ENCODE results near the gene NBAS. TPM values are rescaled to one million over a fixed set of nuclear protein-coding genes. Genes with fewer than 3 reads are reported as not detected.
"Not testable (repeated sequence)": the region's sequence is repeated elsewhere in the genome, so short reads cannot be mapped to it uniquely, and the experiment has no call there.

NBAS gene
- total RNA-seq, 1 experiment from 2014 or later: 44.2 TPM

- not testable (repeated sequence) for H3K36me3 ChIP-seq; H3K4me3 ChIP-seq; H3K4me1 ChIP-seq; DNase-seq; H3K9me3 ChIP-seq (replicated peaks); H3K27ac ChIP-seq; H3K27me3 ChIP-seq
These were observed 20.6 kb downstream of the NBAS start for GRCh38 chr2:15540523-15540922.

GRCh38 chr2:15539999-15540398, 21.1 kb downstream of the NBAS start:
- H3K9me3 ChIP-seq (replicated peaks): no peaks in the 10 kb centered on the region
- peaks cover 9% of the 10 kb centered on the region for H3K36me3 ChIP-seq
- H3K27me3 ChIP-seq: no peaks in the 10 kb centered on the region
- no peak overlapping the region for H3K27ac ChIP-seq
- no peak overlapping the region for H3K4me3 ChIP-seq
- DNase-seq: no peak
- no peaks in the 10 kb centered on the region for H3K4me1 ChIP-seq

- peaks cover 11% of the 10 kb centered on the region for H3K36me3 ChIP-seq
- no peaks in the 10 kb centered on the region for H3K4me1 ChIP-seq
- H3K4me3 ChIP-seq: no peak overlapping the region
These were observed 22.3 kb downstream of the NBAS start for GRCh38 chr2:15538792-15539191.

GRCh38 chr2:15533860-15534480, 27.2 kb downstream of the NBAS start:
- H3K27ac ChIP-seq: no peak overlapping the region
- H3K4me1 ChIP-seq: no peaks in the 10 kb centered on the region
- no peaks in the 10 kb centered on the region for H3K9me3 ChIP-seq (replicated peaks)
- H3K27me3 ChIP-seq: no peaks in the 10 kb centered on the region
- no peak for DNase-seq
- peaks cover 11% of the 10 kb centered on the region for H3K36me3 ChIP-seq
- H3K4me3 ChIP-seq: no peak overlapping the region

More at GRCh38 chr2:15538792-15539191, 22.3 kb downstream of the NBAS start:
- Histone ChIP-seq H3K27ac (no peak overlapping the region), H3K9me3 (replicated peaks) (no peaks in the 10 kb centered on the region), H3K27me3 (no peaks in the 10 kb centered on the region)
- no peak for DNase-seq

GRCh38 chr2:15532996-15533395, 28.1 kb downstream of the NBAS start:
- H3K27me3 ChIP-seq: no peaks in the 10 kb centered on the region
- H3K4me3 ChIP-seq: no peak overlapping the region
- DNase-seq: no peak
- H3K27ac ChIP-seq: no peak overlapping the region
- H3K9me3 ChIP-seq (replicated peaks): no peaks in the 10 kb centered on the region
- H3K36me3 ChIP-seq: peaks cover 8% of the 10 kb centered on the region
- H3K4me1 ChIP-seq: no peaks in the 10 kb centered on the region

- DNase-seq: no peak
- H3K4me3 ChIP-seq: no peak overlapping the region
- peaks cover 8% of the 10 kb centered on the region for H3K36me3 ChIP-seq
These were observed 29.9 kb downstream of the NBAS start for GRCh38 chr2:15531095-15531854.

GRCh38 chr2:15527074-15527739, 33.9 kb downstream of the NBAS start:
- no peak overlapping the region for H3K4me3 ChIP-seq
- H3K9me3 ChIP-seq (replicated peaks): no peaks in the 10 kb centered on the region
- H3K27me3 ChIP-seq: no peaks in the 10 kb centered on the region
- H3K27ac ChIP-seq: no peak overlapping the region
- no peak for DNase-seq
- no peaks in the 10 kb centered on the region for H3K4me1 ChIP-seq
- H3K36me3 ChIP-seq: peaks cover 3% of the 10 kb centered on the region

More at GRCh38 chr2:15531095-15531854, 29.9 kb downstream of the NBAS start:
- Histone ChIP-seq H3K27ac (no peak overlapping the region), H3K9me3 (replicated peaks) (no peaks in the 10 kb centered on the region), H3K27me3 (no peaks in the 10 kb centered on the region), H3K4me1 (no peaks in the 10 kb centered on the region)

GRCh38 chr2:15521641-15522181, 39.4 kb downstream of the NBAS start:
- Histone ChIP-seq H3K27me3 (no peaks in the 10 kb centered on the region), H3K27ac (no peak overlapping the region), H3K4me1 (no peaks in the 10 kb centered on the region), H3K36me3 (peaks cover 3% of the 10 kb centered on the region), H3K9me3 (replicated peaks) (no peaks in the 10 kb centered on the region), H3K4me3 (no peak overlapping the region)
- DNase-seq: no peak

- Histone ChIP-seq H3K4me3 (no peak overlapping the region), H3K9me3 (replicated peaks) (no peaks in the 10 kb centered on the region)
These were observed 40.8 kb downstream of the NBAS start for GRCh38 chr2:15520346-15520745.

GRCh38 chr2:15518759-15519158, 42.4 kb downstream of the NBAS start:
- H3K4me3 ChIP-seq; H3K27ac ChIP-seq; DNase-seq; H3K4me1 ChIP-seq; H3K27me3 ChIP-seq; H3K36me3 ChIP-seq; H3K9me3 ChIP-seq (replicated peaks): not testable (repeated sequence)

More at GRCh38 chr2:15520346-15520745, 40.8 kb downstream of the NBAS start:
- no peaks in the 10 kb centered on the region for H3K4me1 ChIP-seq
- H3K27me3 ChIP-seq: no peaks in the 10 kb centered on the region
- H3K36me3 ChIP-seq: peaks cover 3% of the 10 kb centered on the region
- no peak overlapping the region for H3K27ac ChIP-seq
- DNase-seq: no peak

GRCh38 chr2:15517793-15518192, 43.3 kb downstream of the NBAS start:
- Histone ChIP-seq H3K4me3 (no peak overlapping the region), H3K27ac (no peak overlapping the region), H3K36me3 (peaks cover under 1% of the 10 kb centered on the region; the same call in 1 of the 2 replicates), H3K9me3 (replicated peaks) (no peaks in the 10 kb centered on the region), H3K27me3 (no peaks in the 10 kb centered on the region), H3K4me1 (no peaks in the 10 kb centered on the region)
- no peak for DNase-seq

- Histone ChIP-seq H3K9me3 (replicated peaks) (no peaks in the 10 kb centered on the region), H3K27me3 (no peaks in the 10 kb centered on the region), H3K27ac (no peak overlapping the region), H3K4me1 (no peaks in the 10 kb centered on the region), H3K36me3 (peaks cover 17% of the 10 kb centered on the region), H3K4me3 (no peak overlapping the region)
- DNase-seq: no peak
These were observed 49.4 kb downstream of the NBAS start for GRCh38 chr2:15511686-15512085.

- Histone ChIP-seq H3K36me3 (peaks cover 17% of the 10 kb centered on the region), H3K4me1 (no peaks in the 10 kb centered on the region), H3K27me3 (no peaks in the 10 kb centered on the region), H3K4me3 (no peak overlapping the region), H3K27ac (no peak overlapping the region), H3K9me3 (replicated peaks) (no peaks in the 10 kb centered on the region)
- DNase-seq: no peak
These were observed 50.6 kb downstream of the NBAS start for GRCh38 chr2:15510552-15510951.

- Histone ChIP-seq H3K4me1 (no peaks in the 10 kb centered on the region), H3K9me3 (replicated peaks) (no peaks in the 10 kb centered on the region), H3K27me3 (no peaks in the 10 kb centered on the region), H3K36me3 (peaks cover 17% of the 10 kb centered on the region), H3K27ac (no peak overlapping the region), H3K4me3 (no peak overlapping the region)
- DNase-seq: no peak
These were observed 51.0 kb downstream of the NBAS start for GRCh38 chr2:15510131-15510530.

- no peak overlapping the region for H3K27ac ChIP-seq
- no peaks in the 10 kb centered on the region for H3K9me3 ChIP-seq (replicated peaks)
- no peak for DNase-seq
- no peaks in the 10 kb centered on the region for H3K4me1 ChIP-seq
- H3K4me3 ChIP-seq: no peak overlapping the region
- no peaks in the 10 kb centered on the region for H3K27me3 ChIP-seq
- peaks cover 21% of the 10 kb centered on the region for H3K36me3 ChIP-seq
These were observed 53.4 kb downstream of the NBAS start for GRCh38 chr2:15507697-15508096.
